PFSK-1 (cell line): ENCODE results near the gene MUC4.

Experiments used
- FOXP2 ChIP-seq: optimal IDR thresholded peaks from 2 replicates; pipeline ENCODE3; 2011; ENCODE audit warnings: borderline replicate concordance, control low read depth, inconsistent platforms; ENCODE audit not compliant: insufficient read depth; ENCODE audit errors: extremely low read length, extremely low read depth
- POLR2AphosphoS5 ChIP-seq: IDR thresholded peaks from 2 replicates; pipeline ENCODE4 v1.6.1; 2012; ENCODE audit warnings: low read depth, mild to moderate bottlenecking, control low read depth, low read length, moderate library complexity
- SIN3A ChIP-seq: IDR thresholded peaks from 2 replicates; pipeline ENCODE4 v1.6.1; 2012; ENCODE audit warnings: mild to moderate bottlenecking, low read length, moderate library complexity, borderline replicate concordance; ENCODE audit not compliant: insufficient read depth
- TAF1 ChIP-seq: IDR thresholded peaks from 2 replicates; pipeline ENCODE4 v1.6.1; 2012; ENCODE audit warnings: low read length, control low read depth, borderline replicate concordance; ENCODE audit not compliant: insufficient read depth
- TF ChIP-seq, protein P1 (sequence below), 2 experiments: IDR thresholded peaks; 2 replicates each; pipeline versions ENCODE4 v1.6.1 to v1.8.0; 2011 to 2012; ENCODE audit warnings: low read depth in 2 of 2, low read length in 2 of 2, control low read depth in 1 of 2, inconsistent platforms in 1 of 2, mild to moderate bottlenecking in 1 of 2, moderate library complexity in 1 of 2; ENCODE audit not compliant: insufficient read depth in 1 of 2

Gene MUC4

DNA sequence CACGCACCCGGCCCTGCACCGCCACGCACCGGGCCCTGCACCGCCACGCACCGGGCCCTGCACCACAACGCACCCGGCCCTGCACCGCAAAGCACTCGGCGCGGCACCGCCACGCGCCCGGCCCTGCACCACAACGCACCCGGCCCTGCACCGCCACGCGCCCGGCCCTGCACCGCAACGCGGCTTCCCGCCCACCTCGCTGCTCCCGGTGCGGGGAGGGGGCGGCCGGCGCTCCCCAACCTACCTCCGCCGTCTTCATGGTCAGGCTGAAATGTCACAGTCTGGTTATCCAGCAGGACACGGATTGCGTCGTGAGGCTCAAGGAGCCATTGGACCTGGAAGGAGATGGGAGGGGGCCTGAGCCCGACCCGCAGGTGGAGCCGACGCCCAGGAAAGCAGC lies 49.1 kb downstream of the MUC4 start:
- no peak for TF ChIP-seq POLR2AphosphoS5
- TF ChIP-seq FOXP2: no peak
- TF ChIP-seq, protein P1, sequence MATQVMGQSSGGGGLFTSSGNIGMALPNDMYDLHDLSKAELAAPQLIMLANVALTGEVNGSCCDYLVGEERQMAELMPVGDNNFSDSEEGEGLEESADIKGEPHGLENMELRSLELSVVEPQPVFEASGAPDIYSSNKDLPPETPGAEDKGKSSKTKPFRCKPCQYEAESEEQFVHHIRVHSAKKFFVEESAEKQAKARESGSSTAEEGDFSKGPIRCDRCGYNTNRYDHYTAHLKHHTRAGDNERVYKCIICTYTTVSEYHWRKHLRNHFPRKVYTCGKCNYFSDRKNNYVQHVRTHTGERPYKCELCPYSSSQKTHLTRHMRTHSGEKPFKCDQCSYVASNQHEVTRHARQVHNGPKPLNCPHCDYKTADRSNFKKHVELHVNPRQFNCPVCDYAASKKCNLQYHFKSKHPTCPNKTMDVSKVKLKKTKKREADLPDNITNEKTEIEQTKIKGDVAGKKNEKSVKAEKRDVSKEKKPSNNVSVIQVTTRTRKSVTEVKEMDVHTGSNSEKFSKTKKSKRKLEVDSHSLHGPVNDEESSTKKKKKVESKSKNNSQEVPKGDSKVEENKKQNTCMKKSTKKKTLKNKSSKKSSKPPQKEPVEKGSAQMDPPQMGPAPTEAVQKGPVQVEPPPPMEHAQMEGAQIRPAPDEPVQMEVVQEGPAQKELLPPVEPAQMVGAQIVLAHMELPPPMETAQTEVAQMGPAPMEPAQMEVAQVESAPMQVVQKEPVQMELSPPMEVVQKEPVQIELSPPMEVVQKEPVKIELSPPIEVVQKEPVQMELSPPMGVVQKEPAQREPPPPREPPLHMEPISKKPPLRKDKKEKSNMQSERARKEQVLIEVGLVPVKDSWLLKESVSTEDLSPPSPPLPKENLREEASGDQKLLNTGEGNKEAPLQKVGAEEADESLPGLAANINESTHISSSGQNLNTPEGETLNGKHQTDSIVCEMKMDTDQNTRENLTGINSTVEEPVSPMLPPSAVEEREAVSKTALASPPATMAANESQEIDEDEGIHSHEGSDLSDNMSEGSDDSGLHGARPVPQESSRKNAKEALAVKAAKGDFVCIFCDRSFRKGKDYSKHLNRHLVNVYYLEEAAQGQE (IDR thresholded peaks at IDR 0.05; ENCODE audit: insufficient read depth in 1 of 2, low read depth in 2 of 2, low read length in 2 of 2): no peak
- no peak for TF ChIP-seq SIN3A
- TF ChIP-seq TAF1: no peak

DNA sequence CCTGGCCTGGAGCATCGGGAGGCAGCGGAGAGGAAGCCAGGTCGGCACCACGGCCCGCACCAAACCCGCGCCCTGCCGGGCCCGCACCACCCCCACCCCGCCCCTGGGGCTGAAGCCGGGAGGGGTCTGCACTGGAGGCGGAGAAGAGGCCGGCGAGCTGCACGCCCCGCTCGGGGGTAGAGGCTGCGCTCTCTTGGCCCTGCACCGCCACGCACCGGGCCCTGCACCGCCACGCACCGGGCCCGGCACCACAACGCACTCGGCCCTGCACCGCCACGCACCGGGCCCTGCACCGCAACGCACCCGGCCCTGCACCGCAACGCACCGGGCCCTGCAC lies 49.5 kb downstream of the MUC4 start:
- TF ChIP-seq POLR2AphosphoS5 (no peak), TAF1 (no peak), FOXP2 (no peak)

DNA sequence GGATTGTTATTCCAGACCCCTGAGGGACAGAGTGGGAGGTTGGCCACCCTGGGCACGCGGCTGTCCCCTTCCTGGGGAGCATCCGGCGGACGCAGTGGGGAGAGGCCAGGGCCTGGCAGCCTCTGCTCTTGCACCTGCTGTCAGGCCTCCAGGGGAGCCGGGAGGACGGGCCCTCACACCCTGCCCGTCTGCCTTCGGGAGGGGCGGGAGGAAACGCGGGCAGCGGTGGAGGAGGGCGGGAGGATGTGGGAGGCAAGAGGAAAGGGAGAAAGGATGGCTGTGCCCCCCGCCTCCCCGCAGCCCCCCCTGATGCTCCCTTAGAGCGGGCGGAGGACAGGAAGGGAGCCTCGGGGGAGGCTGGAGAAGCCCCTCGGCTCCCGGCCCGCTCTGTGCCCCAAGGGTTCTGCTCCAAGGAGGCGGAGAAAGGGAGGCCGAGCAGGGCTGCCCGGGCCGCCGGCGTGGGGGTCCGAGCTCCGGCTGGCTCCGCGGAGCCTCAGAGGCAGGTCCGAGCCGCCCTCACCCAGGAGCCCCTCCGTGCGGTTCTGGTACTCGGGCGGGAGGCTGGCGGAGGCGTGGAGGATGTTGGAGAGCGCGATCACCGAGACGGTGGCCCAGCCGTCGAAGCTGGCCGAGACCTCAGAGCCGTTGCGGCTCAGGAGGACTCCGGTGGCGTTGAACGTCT lies 50.0 kb downstream of the MUC4 start:
- TF ChIP-seq TAF1 (no peak), FOXP2 (no peak), SIN3A (no peak), POLR2AphosphoS5 (no peak)
- TF ChIP-seq, protein P1 (IDR thresholded peaks at IDR 0.05; ENCODE audit: insufficient read depth in 1 of 2, low read depth in 2 of 2, low read length in 2 of 2): no peak

DNA sequence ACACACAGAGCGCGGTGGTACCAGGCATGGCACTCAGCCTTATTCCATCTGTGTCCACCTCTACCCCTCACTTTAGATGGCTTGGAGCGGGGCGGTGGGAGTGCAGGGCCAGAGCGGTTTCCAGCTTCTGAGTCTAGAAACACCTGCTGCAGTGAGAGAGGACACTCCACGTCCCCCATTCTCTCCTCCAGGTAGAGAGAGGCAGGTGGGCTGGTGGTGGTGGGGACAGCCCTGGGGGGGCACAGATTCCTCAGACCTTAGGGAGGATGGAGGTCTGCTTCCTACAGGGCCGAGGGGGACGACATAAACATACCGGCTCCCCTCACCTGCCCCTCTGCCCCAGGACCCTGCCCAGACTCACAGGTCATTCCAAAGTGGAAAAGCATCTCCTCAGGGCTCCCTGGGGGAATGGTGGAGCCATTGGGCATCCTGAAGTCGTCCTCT lies 50.6 kb downstream of the MUC4 start:
- no peak for TF ChIP-seq SIN3A
- TF ChIP-seq, protein P1 (IDR thresholded peaks at IDR 0.05; ENCODE audit: insufficient read depth in 1 of 2, low read depth in 2 of 2, low read length in 2 of 2): no peak
- TF ChIP-seq FOXP2: no peak
- TF ChIP-seq TAF1: no peak
- no peak for TF ChIP-seq POLR2AphosphoS5

DNA sequence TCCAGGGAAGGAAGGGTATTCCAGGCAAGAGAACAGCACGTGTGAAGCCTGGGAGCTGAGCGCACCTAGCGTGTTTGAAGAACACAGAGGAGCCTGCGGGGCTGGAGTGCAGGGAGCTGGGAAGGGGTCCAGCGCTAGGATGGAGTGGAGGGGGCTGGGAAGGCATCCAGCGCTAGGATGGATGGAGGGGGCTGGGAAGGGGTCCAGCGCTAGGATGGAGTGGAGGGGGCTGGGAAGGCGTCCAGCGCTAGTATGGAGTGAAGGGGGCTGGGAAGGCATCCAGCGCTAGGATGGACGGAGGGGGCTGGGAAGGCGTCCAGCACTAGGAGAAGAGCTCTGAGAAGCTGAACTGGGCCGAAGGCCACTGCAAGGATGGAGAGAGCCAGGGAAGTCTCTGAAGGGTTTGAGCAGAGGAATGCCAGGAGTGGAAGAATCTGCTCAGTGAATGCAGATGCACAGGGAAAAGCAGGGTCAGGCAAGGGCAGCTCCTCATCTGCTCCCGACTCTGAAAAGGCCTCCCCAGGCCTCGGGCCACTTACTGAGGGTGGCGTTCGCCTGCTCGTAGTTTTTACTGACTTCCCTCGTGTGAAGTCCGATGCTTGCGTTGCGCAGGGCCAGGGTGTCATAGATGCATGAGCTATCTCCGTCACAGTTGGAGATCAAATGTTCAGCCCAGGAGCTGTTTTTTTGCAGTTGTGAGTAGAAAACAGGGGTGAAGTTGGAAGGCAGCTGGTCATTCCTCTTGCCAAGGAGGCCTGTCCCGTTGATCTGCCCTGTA lies 51.2 kb downstream of the MUC4 start:
- no peak for TF ChIP-seq POLR2AphosphoS5
- TF ChIP-seq TAF1: no peak
- no peak for TF ChIP-seq SIN3A
- TF ChIP-seq, protein P1 (IDR thresholded peaks at IDR 0.05; ENCODE audit: insufficient read depth in 1 of 2, low read depth in 2 of 2, low read length in 2 of 2): no peak
- TF ChIP-seq FOXP2: no peak
